Activated T-cell treated with anti-CD3 and anti-CD28 coated beads for 1 hour (primary cell): ENCODE measurements around the gene ASCL2.
"Not testable (repeated sequence)": the region's sequence is repeated elsewhere in the genome, so short reads cannot be mapped to it uniquely, and the experiment has no call there.

Source experiments
- DNase-seq: peaks from one replicate; pipeline ENCODE4 v3.0.0-alpha.2; 2020; ENCODE audit warnings: low read depth

ASCL2 gene

DNA sequence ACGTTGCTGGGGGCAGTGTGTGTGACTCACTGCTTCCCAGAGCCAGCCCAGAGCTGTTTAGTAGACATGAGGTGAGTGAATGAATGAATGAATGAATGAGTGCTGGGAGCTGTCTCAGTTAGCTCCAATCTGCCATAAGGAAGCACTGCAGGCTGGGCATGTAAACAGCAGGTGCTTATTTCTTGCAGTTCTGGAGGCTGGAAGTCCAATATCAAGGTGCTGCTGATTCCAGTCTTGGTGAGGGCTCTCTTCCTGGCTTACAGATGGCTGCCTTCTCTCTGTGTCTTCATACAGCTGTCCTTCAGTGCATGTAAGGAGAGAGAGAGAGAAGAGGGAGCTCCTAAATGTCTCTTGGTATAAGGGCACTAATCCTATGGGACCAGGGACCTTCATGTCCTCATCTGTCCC lies 27.2 kb upstream of the ASCL2 start:
- no peak for DNase-seq

DNA sequence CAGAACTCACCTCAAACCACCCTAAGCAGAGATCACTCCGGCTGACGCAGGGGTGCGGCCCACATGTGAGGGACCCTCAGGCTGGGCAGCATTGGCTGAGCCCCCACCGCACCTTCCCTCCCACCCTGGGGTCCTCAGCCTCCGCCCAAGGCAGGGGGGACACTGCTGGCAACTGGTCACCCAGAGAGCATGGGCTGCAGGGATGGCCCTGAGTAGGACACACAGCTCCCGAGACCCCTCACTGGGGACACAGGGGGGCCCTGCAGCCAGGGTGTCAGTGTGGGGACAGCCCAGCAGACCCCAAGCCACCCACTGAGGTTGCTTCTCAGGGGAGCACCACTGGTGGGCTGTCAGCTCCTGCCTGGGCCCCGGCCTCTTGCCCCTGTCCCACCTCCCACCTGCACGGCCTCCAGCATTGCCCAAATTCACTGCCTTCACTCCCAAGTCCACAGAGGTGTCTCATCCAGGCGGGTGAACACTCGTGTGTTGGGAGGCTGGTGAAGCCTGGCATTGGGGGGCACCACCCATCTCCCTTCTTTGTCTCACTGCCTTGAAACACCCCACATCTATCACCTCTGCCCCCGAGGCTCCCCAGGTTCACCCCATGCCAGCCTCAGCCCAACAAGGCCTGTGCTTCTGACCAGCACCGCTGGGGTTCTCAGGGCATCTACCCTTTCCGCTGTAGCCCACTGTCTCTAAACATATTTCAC lies 26.7 kb upstream of the ASCL2 start:
- no peak for DNase-seq

DNA sequence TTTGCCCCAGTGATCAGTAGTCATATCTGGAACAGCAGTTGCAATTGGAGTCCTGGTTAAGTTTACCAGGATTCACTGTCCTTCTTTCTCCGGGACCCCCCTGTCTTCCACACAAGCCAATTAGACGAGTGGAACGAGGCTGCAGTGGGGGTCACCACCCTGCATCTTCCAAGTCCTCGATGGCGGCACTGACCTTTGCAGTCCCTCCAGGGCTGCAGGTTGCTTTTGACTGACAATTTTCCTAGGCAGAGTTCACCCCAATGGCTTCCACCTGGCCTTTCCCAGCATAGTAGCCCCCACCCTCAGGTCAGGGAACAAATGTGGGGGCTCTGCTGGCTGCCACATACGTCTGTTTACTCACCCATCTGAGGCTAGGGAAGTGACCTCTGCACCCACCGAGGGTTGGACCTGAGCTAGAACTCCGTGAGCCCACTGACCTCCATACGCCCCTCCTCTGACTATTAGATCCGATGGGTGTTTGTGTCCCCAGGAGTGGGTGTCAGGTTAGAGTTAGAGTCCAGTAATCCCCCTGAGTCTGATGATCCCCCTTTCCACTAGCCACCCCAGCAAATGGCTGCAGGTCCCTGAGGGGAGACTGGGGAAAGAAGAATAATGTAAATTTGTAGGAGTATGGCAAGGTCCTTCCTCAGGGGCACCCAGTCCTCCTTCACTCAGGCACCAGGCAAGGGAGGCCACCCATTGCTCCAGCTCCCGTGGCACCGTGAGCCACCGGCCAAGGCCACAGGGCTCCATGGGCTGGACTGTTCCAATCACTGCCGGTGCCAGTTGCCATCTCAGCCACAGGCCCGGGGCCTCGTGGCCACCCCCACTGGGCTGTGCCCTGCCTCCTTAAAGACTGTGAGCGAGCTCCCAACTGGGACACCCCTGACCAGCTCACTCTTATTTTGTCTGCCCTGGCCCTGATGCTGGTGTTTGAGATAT lies 25.9 kb upstream of the ASCL2 start:
- DNase-seq, result no peak

DNA sequence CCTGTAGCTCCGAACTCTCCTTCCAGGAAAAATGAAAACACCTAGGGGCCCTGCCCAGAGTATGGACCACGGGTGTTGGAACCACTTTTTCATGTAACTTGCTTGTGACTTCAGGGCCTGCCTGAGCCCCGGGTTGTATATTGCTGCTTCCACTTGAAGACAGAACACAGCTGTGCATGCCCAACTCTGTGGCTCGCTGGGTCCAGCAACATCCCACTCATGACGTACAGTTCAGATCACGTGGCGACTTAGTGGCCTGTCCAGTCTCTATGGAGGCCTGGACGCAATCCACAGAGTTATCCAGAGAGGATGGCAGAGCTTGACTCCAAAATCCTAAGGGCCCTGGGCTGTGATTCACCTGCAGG lies 24.5 kb upstream of the ASCL2 start:
- DNase-seq, result no peak

DNA sequence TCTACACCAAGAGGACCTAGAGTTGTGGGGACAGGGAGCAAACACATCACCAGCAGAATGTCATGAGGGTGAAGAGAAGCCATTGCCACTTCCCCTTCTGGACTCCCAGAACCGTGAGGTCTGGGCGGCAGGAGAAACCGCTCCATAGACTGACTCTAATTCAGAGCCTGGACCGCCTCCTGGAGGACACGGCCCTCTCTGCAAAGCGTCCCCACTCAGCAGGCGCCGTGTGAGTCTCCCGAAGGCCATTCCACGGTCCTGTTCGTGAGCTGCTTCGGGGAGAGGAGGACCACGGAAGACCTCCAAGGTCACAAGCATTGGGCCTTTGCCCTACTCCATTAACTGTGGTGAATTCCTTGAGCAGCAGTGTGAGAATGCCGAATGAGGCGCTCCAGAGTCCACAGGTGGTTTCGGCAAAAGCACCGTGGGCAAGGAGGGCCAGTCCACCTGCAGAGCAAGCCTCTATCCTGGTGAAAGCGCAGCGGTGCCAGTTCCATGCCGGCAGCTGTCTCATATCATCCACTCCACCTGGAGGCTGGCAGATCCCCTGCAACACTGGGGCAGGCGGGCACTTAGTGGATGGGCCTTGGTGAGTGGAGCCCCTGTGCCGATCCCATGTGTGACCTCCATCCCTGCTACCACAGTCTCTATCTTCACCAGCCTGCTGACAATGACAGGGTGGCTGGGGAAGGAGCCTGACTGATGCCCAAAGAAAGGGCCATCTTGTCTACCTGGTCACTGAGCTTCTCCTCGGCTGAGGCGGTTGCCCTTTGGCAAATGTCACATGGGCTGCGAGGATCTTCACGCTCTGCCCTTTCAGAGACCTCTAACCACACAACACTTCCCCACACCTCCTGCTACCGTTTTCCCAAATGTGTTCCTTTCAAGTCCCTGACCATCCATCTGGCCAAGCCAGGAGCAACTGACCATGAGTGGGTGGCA lies 23.9 kb upstream of the ASCL2 start:
- DNase-seq, result no peak

DNA sequence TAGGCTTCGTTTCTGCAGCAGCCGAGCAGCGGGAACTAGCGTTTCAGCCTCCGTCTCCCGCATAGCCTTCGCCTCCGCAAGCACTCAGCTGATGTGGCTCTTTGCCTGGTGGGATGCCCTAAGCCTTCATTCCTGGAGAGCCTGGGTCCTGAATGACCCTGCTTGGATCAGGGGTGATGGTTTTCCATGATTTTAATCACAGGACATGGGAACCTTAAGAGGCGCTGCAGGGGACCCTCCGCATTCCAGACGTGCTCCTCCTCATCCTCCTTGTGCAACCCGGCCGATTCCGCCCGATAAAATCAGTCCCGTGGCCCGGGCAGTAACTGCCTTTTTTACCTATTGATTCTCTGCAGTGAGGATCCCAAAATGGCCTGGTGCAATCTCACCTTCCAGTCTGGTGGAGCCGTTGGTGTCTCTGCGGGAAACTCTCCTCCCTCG lies 23.2 kb upstream of the ASCL2 start:
- no peak for DNase-seq

DNA sequence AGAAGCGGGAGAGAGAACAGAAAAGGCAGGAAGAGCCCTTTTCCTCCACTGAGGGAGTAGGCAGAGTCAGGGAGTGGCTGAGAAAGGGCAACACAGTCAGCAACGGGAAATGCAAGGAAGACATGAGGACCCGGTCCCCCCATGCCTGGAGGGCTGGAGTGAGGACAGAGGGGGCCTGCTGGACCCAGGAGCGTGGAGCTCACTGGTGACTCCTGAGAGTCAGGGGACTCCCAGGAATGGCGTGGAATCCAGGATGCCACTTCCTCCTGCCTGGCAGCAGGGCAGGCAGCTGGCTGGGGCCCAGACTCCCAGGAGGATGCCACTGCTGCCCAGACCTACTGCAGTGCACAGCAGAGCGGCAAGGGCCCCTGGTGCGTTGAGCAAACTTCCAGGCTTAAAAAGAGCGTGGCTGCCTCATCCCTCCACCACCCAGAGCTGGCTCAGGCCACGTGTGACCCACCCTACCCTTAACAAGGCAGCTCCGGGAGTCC lies 20.0 kb upstream of the ASCL2 start:
- no peak for DNase-seq

DNA sequence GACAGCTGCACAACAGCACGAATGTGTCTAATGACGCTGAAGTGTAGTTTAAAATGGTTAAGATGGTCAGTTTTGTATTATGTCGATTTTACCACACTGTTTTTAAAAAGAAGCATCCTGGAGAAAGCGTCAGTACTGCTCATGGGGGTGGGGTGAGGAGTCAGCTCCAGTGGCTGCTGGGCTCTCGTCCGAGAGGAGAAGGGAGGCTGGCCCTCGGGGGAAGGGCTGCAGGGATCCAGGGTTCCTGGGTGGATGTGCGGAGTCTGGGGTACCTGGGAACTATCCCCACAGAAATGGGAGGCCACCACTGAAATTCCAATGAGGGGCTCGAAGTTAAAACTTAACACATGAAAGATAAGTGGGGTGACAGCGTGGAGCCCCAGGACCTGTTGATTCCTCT lies 19.5 kb upstream of the ASCL2 start:
- no peak for DNase-seq

DNA sequence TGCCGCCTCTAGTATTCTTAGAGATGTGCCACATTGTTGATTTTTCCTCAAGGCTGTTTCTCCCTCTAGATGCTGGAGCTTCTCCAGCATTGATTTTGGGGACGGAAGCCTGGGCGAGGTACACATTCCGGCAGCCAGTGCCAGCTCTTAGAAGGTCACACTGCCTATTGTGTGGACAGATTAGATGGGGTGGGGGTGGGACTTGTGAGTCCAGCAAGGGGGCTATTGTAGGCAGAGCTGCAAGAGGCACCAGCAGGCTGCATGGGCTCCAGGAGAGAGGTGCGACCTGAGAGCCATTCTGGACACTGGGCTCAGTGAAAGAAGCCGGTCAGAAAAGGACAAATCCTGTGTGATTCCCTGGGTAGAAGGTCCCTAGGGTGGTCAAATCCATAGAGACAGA lies 19.0 kb upstream of the ASCL2 start:
- DNase-seq, result no peak

DNA sequence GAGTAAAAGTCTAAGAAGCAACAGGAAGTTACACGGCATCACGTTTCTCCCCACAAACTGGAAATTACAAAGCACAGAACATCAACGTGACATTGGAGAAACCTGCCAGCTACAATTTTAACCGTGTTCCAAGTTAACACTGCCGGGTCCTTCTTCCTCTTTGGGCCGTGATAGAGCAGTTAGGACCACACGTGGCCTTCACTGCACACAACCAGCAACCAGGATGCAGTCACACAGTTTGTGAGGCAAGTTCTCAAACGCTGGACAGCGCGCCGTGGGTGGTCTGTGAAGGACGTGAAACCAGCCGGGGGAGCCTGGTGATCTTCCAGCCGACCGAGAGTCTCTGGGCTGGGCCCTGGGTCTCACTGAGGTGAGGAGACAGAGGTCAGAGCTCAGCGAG lies 16.7 kb upstream of the ASCL2 start:
- no peak for DNase-seq

DNA sequence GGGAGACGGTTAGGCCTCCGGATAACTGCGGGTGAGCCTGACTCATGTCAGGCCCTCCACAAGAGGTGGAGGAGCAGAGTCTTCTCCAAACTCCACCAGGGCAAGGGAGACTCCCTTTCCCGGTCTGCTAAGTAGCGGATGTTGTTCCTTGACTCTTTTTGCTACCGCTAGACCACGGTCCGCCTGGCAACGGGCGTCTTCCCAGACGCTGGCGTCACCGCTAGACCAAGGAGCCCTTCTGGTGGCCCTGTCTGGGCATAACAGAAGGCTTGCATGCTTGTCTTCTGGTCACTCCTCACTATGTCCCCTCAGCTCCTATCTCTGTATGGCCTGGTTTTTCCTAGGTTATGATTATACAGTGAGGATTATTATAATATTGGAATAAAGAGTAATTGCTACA lies 16.0 kb upstream of the ASCL2 start:
- not testable (repeated sequence) for DNase-seq

DNA sequence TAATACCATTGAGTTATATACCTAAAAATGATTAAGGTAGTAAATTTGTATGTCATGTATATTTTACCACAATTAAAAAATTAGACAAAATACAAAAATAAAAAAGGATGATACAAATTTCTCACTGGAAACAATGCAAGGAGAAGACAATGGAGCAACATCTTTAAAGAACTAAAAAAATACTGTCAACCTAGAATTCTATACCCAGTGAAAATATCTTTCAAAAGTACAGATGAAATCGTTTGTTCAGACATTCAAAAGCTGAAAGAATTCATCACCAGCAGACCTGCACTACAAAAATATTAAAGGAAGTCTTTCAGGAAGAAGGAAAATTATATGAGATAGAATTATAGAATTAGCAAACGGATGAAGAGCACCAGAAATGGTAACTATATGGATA lies 9.8 kb upstream of the ASCL2 start:
- no peak for DNase-seq

DNA sequence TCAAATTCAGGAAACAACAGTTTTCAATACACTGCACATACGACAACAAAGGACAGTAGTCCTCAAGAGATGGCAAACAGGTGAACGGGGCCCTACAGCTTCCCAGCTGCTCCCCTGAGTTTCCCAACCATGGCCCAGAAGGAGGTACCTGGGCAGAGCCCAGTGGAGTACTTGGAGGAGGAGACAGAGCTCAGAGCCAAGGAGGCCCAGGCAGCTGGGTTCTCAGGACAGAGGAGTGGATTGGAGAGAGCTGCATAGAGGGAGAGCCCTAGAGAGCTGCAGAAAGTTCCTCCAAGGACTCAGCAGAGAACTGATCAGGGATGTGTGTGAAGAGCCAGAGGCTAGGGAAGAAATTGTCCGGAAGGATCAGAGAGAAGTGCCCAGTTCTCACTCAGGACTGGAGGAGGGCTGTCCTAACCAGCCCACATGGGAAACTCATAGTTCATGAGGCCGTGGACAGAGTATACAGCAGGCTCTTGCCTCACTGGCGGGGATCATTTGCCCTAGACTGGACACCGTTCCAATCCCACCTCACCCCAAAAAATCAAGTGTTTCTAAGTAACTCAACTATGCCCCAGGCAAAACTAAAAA lies 7.6 kb upstream of the ASCL2 start:
- no peak for DNase-seq

DNA sequence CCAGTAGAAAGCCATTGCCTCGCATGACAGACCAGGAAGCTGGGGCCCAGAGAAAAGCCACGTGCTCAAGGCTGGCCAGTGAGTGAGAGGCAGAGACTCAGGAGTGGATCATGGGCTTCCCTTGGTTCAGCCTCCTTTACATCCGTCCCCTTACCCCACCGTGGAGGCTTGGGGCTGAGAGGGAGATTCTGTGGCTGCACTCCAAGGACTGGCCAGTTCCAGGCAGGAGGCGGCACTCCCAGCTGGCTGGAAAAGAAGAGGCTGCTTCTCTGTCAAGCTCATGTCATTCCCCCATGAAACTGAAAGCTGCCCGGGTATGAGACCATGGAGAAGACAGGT lies 6.6 kb upstream of the ASCL2 start:
- DNase-seq, result no peak

DNA sequence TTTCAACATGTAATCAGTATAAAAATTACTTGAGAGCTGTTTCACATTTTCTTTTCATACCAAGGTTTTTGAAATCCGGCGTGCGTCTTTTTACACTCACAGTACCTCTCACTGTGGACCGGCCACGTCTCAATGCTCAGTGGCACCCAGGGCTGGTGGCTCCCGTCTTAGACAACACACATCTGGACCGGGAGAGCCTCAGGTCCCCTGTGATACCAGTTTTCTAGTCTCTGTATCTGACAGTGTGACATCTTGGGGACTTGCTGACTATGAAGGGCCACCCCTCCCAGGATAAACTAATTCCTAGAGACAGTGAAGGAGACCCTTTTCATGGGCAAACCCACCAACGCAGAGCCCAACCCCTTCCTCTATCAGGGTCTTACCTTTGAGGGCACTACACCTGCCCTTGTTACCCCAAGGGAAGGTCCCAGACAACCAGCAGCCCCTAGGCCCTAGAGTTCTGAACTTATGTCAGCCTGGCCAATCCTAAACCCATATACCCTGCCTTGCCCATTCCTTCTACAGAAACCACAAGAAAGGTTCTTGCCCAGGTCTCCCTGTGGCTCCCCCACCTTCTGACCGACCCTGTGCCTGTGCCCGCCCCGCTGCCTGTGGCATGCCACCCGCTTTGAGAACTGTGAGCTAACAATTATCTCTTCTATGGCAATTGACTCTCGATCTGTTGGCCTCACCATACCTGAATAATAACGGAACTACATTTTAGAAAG lies 6.1 kb upstream of the ASCL2 start:
- DNase-seq, result no peak

DNA sequence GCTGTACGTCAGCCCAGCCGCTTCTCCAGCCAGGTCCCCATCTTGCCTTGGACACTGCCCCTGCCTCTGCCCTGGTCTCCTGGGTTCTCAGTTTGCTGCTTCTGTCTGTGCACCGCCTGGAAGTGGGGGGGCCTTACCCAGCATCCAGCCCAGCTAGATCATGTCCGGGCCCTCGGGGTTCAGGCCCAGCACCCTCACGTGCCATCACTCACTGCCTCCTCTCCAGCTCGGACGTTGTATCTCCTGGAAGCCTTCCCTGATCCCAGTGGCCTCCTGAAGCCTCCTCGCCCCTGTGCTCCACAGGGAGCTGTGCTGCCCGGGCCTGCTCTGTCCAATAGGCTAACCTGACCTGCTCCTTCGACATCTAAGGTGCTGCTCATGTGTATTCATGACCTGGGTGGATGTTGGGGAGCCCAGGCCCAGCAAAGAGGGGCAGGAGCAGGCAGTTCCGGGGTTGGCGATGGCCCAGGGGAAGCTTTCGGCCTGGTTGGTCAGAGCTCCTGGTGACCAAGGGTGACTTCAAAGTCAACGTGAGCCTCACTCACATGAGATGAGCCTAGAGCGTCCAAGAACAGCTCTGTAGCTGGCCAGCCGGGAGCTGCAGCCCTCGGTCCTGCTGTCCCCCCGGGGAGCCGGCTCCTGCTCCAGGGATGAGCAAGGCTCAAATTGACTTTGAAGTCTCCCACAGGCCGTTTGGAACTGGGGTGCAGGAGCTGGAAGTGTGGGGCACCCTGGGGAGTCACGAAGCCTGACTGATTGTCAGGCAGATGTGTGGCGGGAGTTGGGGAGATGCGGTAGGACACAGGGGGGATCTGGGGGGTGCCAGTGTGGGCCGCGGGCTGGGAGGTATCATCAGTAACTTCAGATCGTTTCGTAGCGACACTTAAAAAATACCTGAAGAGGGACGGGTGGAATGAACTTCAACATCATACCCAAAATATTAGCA lies 5.2 kb upstream of the ASCL2 start:
- DNase-seq, result no peak

DNA sequence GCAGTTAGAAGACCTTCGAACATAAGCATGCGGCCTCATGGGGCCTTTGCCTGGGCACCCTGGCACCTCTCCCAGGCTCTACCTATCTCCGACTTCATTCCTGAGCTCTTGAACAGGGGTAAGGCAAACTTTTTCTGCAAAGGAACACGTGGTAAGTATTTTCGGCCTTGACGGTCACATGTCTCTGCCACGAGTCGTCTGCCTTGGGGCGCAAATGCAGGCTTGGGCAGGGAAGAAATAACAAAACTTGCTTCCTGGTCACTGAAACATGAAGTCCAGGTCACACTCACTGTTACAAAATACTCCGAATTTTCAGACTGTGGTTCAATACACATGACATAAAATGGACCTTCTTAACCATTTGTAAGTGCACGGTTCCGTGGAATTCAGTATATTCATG lies 3.4 kb upstream of the ASCL2 start:
- no peak for DNase-seq

DNA sequence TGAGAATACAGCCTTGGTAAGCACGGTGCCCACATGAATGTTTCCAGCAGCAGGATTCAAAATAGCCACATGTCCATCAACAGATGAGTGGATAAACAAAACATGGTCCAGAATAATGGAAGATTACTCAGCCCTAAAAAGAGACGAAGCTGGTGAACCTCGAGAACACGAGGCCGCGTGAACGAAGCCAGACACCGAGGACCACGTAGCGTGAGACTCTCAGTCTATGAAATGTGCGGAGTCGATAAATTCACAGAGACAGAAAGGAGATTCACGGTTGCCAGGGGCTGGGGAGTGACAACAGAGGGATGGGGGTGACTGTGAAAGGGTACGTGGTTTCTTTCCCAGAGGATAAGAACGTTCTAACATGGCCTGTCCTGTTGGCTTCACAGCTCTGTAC lies 2.9 kb upstream of the ASCL2 start:
- no peak for DNase-seq

DNA sequence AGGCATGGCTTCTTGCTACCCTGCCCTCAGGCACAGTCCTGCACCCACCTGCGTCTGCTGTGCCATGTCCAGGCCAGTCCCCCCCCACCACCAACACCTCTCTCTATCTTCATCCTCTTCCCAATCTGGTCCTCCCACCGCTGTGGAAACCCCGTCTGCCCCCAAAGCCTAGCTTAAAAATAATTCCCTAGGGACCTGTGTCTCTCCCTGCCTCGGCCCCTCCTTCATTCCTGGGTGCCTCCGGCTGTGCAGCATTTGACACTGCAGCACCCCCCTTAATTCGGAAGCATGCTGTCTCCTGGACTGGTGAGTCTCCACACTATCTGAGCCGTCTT lies 2.5 kb upstream of the ASCL2 start:
- no peak for DNase-seq

DNA sequence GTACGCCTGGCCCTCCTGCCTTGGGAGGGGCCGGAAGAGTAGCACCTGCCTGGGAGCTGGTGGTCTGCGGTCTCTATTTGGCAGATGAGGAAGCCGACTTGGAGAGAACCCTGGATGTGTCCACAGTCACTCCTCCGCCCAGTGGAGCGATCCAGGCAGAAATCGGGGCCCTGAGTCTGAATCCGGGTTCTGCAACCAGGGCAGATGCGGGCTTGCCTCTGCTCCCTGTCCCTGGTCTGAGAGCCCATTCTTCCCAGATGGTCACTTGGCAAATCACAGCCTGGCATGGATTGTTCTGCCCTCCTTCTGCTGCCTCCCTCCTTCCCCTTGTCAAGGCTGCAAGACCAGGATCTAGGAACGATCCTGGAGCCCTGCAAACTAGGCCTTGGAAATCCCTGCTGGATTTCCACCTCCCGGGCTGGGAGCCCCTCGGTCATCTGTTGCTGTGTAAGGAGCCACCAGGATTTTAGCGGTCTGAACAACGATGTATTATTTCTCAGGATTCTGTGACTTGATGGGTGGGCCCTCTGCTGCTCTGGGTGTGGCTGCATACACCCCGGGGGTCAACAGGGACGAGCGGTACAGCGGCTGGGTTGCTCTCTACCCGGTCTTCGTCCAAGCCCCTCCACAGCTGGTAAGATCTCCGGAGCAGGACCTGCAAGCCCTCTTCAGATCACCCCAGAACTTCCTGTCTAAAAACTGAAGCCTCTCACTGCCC lies 2.0 kb upstream of the ASCL2 start:
- no peak for DNase-seq
